HepG2 (cell line): ENCODE results near the gene ATP8A2. TPM values are rescaled to one million over a fixed set of nuclear protein-coding genes. Genes with fewer than 3 reads are reported as not detected.

Experiments
- ATAC-seq: fragments of 200-7000 bp; cut with Tn5 transposase; 3 replicates; pipeline ENCODE4 v1.9.1; 2020; ENCODE audit warnings: mild to moderate bottlenecking, moderate library complexity
- BruUV-seq: library from RNA; stranded (reverse); fragments of 400-500 nt; replicated peaks from 2 replicates; lab custom pipeline; 2021; lab: Mats Ljungman, UMichigan
- CTCF ChIA-PET: fragments of 300-600 bp; formaldehyde crosslinking; extraction: SDS; loops from one replicate; lab custom pipeline; 2021; ENCODE audit warnings: low total read pairs, inconsistent platforms, low intra/inter-chr PET ratio; lab: Yijun Ruan, JAX
- POLR2A ChIA-PET: fragments of 350-600 bp; sonication (Branson Sonifier 250); formaldehyde crosslinking; loops from one replicate; lab custom pipeline; 2020; ENCODE audit warnings: antibody characterized with exemption, inconsistent platforms; lab: Yijun Ruan, JAX
- DNase-seq: peaks from one replicate; pipeline ENCODE4 v3.0.0-alpha.2; 2015; ENCODE audit warnings: low spot score
- FAIRE-seq: peaks from 3 replicates; lab custom pipeline; 2011; peaks lifted over from hg19 to GRCh38; lab: Jason Lieb, UNC
- H2AFZ ChIP-seq: one replicate; pipeline ENCODE4 v1.6.1; 2011; ENCODE audit warnings: low read length, inconsistent platforms
- H3K27ac ChIP-seq: fragments of 300-600 bp; 3 replicates; pipeline ENCODE4 v1.8.0; 2011; ENCODE audit warnings: mixed run types, mild to moderate bottlenecking, mixed read lengths, low read length, inconsistent platforms; ENCODE audit not compliant: insufficient read depth; ENCODE audit errors: extremely low read length
- H3K27me3 ChIP-seq, 2 experiments: fragments of 200-600 bp in 1 of 2; 2 replicates in 1 of 2; 3 replicates in 1 of 2; pipeline versions ENCODE4 v1.6.0 to v1.8.0; 2011; ENCODE audit warnings: low read length in 2 of 2, mild to moderate bottlenecking in 2 of 2, moderate library complexity in 2 of 2, inconsistent platforms in 1 of 2; ENCODE audit not compliant: insufficient read depth in 2 of 2, control insufficient read depth in 1 of 2
- H3K36me3 ChIP-seq, 2 experiments: fragments of 200-600 bp in 1 of 2; replicated peaks in 1 of 2; 2 replicates in 1 of 2; 3 replicates in 1 of 2; pipeline versions ENCODE4 v1.5.1 to v1.8.0; 2011; ENCODE audit warnings: low read length in 2 of 2, inconsistent platforms in 1 of 2; ENCODE audit not compliant: insufficient read depth in 2 of 2, control insufficient read depth in 1 of 2
- H3K4me1 ChIP-seq: 2 replicates; pipeline ENCODE4 v1.5.1; 2012; ENCODE audit warnings: low read length, inconsistent platforms; ENCODE audit not compliant: insufficient read depth
- H3K4me2 ChIP-seq: 2 replicates; pipeline ENCODE4 v1.6.0; 2011; ENCODE audit warnings: low read depth, low read length, inconsistent platforms
- H3K4me3 ChIP-seq, 3 experiments: fragments of 200-600 bp in 1 of 3; sonication (generic), shearing (Covaris generic) in 1 of 3; replicated peaks in 1 of 3; 2 replicates each; pipeline ENCODE4 v1.5.1; 2011 to 2016; ENCODE audit warnings: low read length in 3 of 3, inconsistent platforms in 2 of 3, low read depth in 2 of 3, mild to moderate bottlenecking in 2 of 3, control low read depth in 1 of 3, mixed read lengths in 1 of 3; ENCODE audit not compliant: insufficient read depth in 1 of 3
- H3K79me2 ChIP-seq: one replicate; pipeline ENCODE4 v1.6.1; 2011; ENCODE audit warnings: low read length, inconsistent platforms; ENCODE audit not compliant: insufficient read depth
- H3K9ac ChIP-seq: 2 replicates; pipeline ENCODE4 v1.6.0; 2011; ENCODE audit warnings: mild to moderate bottlenecking, low read depth, low read length, inconsistent platforms; ENCODE audit not compliant: insufficient read depth
- H3K9me3 ChIP-seq: 2 replicates; pipeline ENCODE4 v1.5.1; 2012; ENCODE audit warnings: mild to moderate bottlenecking, low read length
- H4K20me1 ChIP-seq: 2 replicates; pipeline ENCODE4 v1.6.0; 2011; ENCODE audit warnings: inconsistent platforms, mild to moderate bottlenecking, low read length, moderate library complexity; ENCODE audit not compliant: insufficient read depth
- NFIB ChIP-seq: sonication (generic); formaldehyde crosslinking; IDR thresholded peaks from 2 replicates; pipeline ENCODE4 v1.9.0; 2021; ENCODE audit warnings: missing genetic modification reagents, mild to moderate bottlenecking, borderline replicate concordance
- TCF12 ChIP-seq, 2 experiments: fragments of 450-650 bp in 1 of 2; sonication (generic) in 1 of 2; formaldehyde crosslinking in 1 of 2; IDR thresholded peaks; 2 replicates each; pipeline versions ENCODE4 v1.6.1 to v1.8.0; 2017 to 2022; ENCODE audit warnings: antibody characterized with exemption in 1 of 2, mild to moderate bottlenecking in 1 of 2, missing genetic modification reagents in 1 of 2, moderate library complexity in 1 of 2
- ZBTB40 ChIP-seq, 2 experiments: fragments of 450-650 bp in 1 of 2; sonication (generic) in 1 of 2; formaldehyde crosslinking in 1 of 2; IDR thresholded peaks; 2 replicates each; pipeline versions ENCODE4 v1.6.1 to v1.8.0; 2016 to 2022; ENCODE audit warnings: antibody characterized with exemption in 1 of 2, mild to moderate bottlenecking in 1 of 2, missing genetic modification reagents in 1 of 2
- ZNF407 ChIP-seq: sonication (generic); formaldehyde crosslinking; IDR thresholded peaks from one replicate; pipeline ENCODE4 v1.5.1; 2020; ENCODE audit warnings: mild to moderate bottlenecking, missing genetic modification reagents; ENCODE audit errors: not compliant biosample characterization
- ZNF431 ChIP-seq: sonication (generic); formaldehyde crosslinking; IDR thresholded peaks from 2 replicates; pipeline ENCODE4 v1.9.0; 2022; ENCODE audit warnings: missing genetic modification reagents, low read depth, mild to moderate bottlenecking, borderline replicate concordance
- ZNF572 ChIP-seq: sonication (generic); formaldehyde crosslinking; IDR thresholded peaks from 2 replicates; pipeline ENCODE4 v1.5.1; 2020; ENCODE audit warnings: mild to moderate bottlenecking, missing genetic modification reagents
- WGBS: methylation state at CpG from one replicate; pipeline ENCODE4 v1.1.6; 2017; ENCODE audit warnings: low lambda C conversion rate; 5-methylcytosine and 5-hydroxymethylcytosine counted together
- in situ Hi-C: cut with HindIII; loops from 2 replicates; pipeline ENCODE4 v1.10.0; 2017; ENCODE audit warnings: low pct_unique_long_range_greater_than_20kb; ENCODE audit not compliant: extremely low pct_ligation_motif_present
- intact Hi-C: fragments of 100-400 bp; cut with micrococcal nuclease; formaldehyde crosslinking; loops from one replicate; pipeline ENCODE4 v1.10.0; 2022; ENCODE audit not compliant: unreplicated experiment
- polyA plus RNA-seq, 8 experiments: library from polyadenylated mRNA; depleted of rRNA in 3 of 8; stranded (reverse) in 7 of 8; unstranded in 1 of 8; fragments of >200 nt; fragmentation: Illumina TruSeq in 4 of 8; extraction: Trizol in 4 of 8; gene quantifications; 2 replicates each; pipeline versions ENCODE4 v1.2.1 to v1.2.3, GENCODE V29; 2011 to 2016; ENCODE audit warnings: low read depth in 4 of 8, missing spikeins in 1 of 8, mixed read lengths in 1 of 8; ENCODE audit not compliant: insufficient read depth in 1 of 8
- total RNA-seq, 5 experiments: library from RNA; depleted of rRNA; stranded (reverse); fragments of >200 nt; fragmentation: Illumina TruSeq; extraction: Trizol; gene quantifications; 2 replicates each; pipeline ENCODE4 v1.2.3, GENCODE V29; 2016; ENCODE audit warnings: low read depth in 1 of 5

Gene ATP8A2
- total and polyA plus RNA-seq, 2 of the 13 experiments (the other 11 are each of a cell fraction or from before 2014, with no cell fraction given) = 0.09 TPM; not detected in 1

- Histone ChIP-seq H4K20me1 (no peaks in the 10 kb centered on the region), H3K4me1 (no peaks in the 10 kb centered on the region), H3K9ac (no peak overlapping the region), H2AFZ (no peak overlapping the region), H3K9me3 (no peaks in the 10 kb centered on the region), H3K27me3 (peaks cover 0 to 5% of the 10 kb centered on the region in 2 experiments; a peak in 1 of 5 replicates), H3K4me2 (no peak overlapping the region), H3K79me2 (no peaks in the 10 kb centered on the region), H3K36me3 (no peaks in the 10 kb centered on the region), H3K4me3 (no peak overlapping the region), H3K27ac (no peak overlapping the region)
- FAIRE-seq (no peak), DNase-seq (no peak), ATAC-seq (no peak)
- intact Hi-C loops = no loop called here
- 13% methylated on average over 4 of the region's 4 CpGs for WGBS
- ChIA-PET POLR2A (no interaction called here), CTCF (no interaction called here)
- BruUV-seq = no TSS peak
- in situ Hi-C loops = no loop called here
- TF ChIP-seq ZBTB40 (IDR thresholded peaks at IDR 0.05) (no peak), ZBTB40 (CRISPR knock-in tag; IDR thresholded peaks at IDR 0.05) (no peak), ZNF572 (CRISPR knock-in tag) (no peak), TCF12 (IDR thresholded peaks at IDR 0.05) (no peak), TCF12 (CRISPR knock-in tag; IDR thresholded peaks at IDR 0.05) (no peak), ZNF431 (no peak), NFIB (CRISPR knock-in tag) (no peak), ZNF407 (CRISPR knock-in tag) (no peak)
Measured at GRCh38 chr13:25963674-25964073, 591.9 kb downstream of the ATP8A2 start.
